Measurements from ENCODE around the gene C1orf74.

Gene C1orf74

DNA sequence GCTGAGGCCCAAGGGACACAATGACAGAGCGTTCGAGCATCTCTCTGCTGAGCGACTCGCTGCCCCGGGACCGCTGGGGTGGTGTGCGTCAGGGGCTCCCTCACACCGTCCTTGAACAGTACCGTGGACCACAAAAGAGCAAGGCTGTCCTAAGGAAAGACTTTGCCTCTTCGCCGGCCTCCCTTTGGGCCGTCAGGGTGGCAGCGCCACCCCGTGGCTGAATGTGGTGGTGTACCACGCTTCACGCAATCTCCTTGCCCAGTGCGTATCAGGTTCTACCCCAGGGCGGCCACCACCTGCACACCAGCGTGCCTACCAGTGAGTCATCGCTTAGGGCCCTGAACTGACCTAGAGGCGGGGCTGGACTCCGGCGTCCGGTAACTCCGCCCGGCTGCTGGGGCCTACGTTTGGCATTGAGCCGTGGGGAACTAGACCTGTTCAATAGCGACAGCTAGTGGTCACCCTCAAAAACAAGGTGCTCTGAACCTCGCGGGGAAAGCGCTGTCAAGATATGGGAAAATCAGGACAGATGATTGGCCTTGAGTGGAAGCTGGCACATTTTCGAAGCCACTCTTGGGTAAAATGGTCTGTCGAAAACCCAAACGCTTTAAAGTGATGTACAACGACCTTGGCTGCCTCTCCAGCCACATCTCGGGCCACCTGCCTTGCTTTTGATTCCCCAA lies 36.6 kb downstream of the C1orf74 start:
- DNase-seq (ENCODE audit: insufficient read length, low spot score) = peak; percentile 98
- peak; percentile 92 for FAIRE-seq

GRCh38 chr1:209746451-209747165 lies 37.8 kb downstream of the C1orf74 start:
- DNase-seq (ENCODE audit: insufficient read length, low spot score) (no peak), FAIRE-seq (no peak)

DNA sequence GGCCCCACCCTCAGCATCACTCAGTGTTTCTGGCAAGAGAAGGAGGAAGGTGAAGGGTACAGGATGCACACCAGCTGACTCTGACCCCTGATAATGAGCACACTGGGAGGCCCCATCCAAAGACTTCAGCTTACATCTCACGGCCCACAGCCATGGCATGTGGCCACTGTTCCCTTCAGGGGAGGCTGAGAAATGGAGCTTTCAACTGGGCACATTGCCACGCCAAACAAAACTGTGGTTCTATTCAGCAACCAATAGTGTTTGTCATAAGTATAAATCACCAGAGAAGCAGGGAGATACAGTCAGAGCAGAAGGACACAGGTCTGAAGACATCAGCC lies 41.2 kb downstream of the C1orf74 start:
- FAIRE-seq = no peak
- DNase-seq (ENCODE audit: insufficient read length, low spot score) = no peak

DNA sequence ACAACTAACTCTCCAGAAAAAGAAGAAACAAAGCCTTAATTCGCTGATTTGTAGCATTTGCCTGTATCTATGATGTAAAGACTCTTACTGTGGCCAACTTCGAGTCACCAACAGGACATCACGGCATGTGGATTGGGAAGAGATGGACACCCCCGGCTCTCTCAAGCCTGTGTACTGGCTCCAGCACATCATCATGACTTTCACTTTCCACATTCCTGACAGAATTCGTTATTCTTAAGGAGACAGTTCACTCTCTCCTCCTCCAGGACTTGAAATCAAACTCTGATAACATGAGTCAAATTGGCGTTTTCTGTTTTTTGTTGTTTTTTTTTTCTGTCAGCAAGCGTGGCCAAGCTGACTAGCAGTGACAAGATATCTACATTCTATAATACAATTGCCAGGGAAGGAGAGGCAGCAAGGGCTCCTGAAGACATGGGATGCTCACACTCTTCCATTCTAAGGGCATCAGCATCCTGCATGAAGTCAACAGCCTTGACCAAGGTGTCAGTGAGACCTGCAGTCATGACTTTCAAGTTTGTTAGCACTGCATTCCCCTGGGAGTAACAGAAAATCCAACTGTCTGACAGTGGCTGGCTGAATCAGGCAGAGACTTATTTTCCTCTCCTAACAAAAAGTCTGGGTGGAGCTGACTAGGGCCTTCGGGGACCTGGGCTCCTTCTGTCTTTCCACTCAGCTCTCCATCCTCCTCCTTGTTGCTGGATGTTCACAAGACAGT lies 41.8 kb downstream of the C1orf74 start:
- FAIRE-seq (no peak), DNase-seq (ENCODE audit: insufficient read length, low spot score) (no peak)

- DNase-seq (ENCODE audit: insufficient read length, low spot score) (no peak), FAIRE-seq (no peak)
Measured at GRCh38 chr1:209741889-209742288, 42.5 kb downstream of the C1orf74 start.

DNA sequence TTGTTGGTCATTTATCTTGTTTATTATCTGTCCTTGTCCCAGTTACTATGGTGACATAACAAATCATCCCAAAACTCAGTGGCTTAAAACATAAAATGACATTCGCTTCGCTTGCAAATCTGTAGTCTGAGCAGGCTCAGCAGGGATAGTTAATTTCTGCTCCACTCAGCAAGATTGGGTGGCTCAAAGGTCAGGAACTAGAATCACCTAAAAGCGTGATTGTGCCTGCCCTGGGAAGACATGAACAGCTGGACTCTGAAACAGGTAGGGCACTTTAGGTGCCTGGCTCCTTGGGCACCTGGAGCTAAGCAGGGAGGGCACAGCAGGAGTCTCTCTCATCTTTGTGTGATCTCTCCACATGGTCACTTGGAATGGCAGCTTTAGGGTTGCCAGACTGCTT lies 43.2 kb downstream of the C1orf74 start:
- FAIRE-seq = no peak
- DNase-seq (ENCODE audit: insufficient read length, low spot score) = no peak

DNA sequence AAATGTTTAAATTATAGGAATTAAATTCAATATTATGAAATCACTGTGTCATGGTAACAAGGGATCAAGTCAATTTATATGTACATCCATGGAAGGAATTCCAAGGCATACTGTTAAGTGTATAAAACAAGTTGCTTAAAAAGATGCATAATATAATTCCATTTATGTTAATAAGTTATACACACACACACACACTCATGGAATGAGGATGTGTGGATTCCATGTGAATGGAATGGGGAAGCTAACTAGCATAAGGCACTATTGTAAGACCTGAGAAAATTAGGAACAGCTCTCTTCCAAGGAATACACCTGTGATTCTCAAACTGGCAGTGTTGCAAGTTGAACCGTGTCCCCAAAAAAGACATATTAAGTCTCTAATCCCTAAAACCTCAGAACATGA lies 46.1 kb downstream of the C1orf74 start:
- DNase-seq (ENCODE audit: insufficient read length, low spot score) (no peak), FAIRE-seq (no peak)

DNA sequence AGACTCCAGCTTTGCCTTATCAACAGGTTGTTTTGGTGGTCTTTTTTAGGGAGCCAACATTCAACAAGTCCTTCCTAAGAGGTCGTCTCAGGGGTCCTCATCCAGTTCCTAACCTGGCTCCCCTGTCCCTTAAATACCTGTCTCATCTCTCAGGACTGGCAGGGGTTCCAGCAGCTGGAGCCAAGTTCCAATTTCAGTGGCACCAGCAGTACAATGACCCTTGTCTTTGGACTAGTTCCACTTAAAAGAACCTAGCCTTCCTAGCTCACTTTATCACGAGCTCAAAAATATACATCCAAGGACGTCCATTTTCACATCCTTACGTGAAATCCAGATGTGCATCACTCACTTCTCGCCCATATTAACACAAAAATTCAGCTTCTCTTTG lies 47.2 kb downstream of the C1orf74 start:
- no peak for FAIRE-seq
- no peak for DNase-seq (ENCODE audit: insufficient read length, low spot score)

GRCh38 chr1:209736490-209737117 lies 47.8 kb downstream of the C1orf74 start:
- no peak for DNase-seq (ENCODE audit: insufficient read length, low spot score)
- no peak for FAIRE-seq

GRCh38 chr1:209733409-209734192 lies 50.8 kb downstream of the C1orf74 start:
- FAIRE-seq (no peak), DNase-seq (ENCODE audit: insufficient read length, low spot score) (no peak)

DNA sequence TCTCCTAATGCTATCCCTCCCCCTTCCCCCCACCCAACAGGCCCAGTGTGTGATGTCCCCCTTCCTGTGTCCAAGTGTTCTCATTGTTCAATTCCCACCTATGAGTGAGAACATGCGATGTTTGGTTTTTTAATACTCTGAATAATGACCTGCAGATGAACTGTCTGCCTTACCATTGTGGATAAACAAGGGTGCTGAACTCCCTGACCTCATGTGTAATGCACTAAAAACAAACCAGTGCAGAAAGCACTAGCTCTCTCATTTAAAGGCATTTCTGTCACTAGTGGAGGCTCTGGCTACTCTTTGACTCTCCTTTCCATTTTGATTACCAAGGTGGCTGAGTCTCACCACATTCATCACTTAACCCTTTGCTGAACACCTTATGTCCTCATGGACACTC lies 51.6 kb downstream of the C1orf74 start:
- DNase-seq (ENCODE audit: insufficient read length, low spot score) = no peak
- no peak for FAIRE-seq

DNA sequence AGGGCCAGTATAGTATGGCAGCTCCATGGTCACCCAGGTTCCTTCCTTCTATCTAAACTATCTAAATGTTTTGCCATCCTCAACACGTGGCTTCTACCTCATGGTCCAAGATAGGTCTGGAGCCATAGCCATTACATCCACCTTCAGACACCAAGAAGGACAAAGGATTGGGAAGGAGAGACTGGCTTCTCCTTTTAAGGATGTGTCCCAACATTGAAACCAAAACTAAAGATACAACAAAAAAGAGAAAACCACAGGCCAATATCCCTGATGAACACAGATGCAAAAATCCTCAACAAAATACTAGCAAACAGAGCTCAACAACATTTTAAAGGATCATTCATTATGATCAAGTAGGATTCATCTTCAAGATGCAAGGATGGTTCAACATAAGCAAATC lies 54.9 kb downstream of the C1orf74 start:
- DNase-seq (ENCODE audit: insufficient read length, low spot score) = no peak
- FAIRE-seq = no peak

All from HTR-8/SVneo (cell line).